NCI-H748 (cell line): Measurements from ENCODE around the gene SPECC1.
"Not testable (repeated sequence)": the region's sequence is repeated elsewhere in the genome, so short reads cannot be mapped to it uniquely, and the experiment has no call there.

ENCODE experiments used
- DNase-seq: peaks from one replicate; lab custom pipeline; 2025; ENCODE audit not compliant: unreplicated experiment; lab: John Stamatoyannopoulos, UW

Gene SPECC1

DNA sequence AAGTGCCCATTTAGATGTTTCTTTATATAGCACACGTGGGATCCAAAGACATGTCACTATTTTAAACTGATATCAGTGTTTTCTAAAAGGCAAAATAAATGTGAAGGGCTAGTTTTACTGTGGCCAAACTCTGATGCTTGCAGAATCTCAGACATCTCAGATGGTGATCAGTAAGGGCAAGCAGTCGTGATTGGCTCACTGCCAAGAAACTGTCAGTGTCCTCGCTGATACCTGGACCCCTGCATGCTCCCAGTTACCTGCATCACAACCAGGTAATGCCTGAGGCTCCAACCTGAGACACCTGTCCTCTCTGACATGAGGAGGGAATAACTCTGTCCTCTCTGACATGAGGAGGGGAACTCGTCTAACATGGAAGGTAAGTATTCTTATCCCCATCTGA, 114.0 kb downstream of the SPECC1 start:
- DNase-seq = peak; percentile 26

- DNase-seq = no peak
These were observed 116.6 kb downstream of the SPECC1 start for GRCh38 chr17:20125724-20126123.

DNA sequence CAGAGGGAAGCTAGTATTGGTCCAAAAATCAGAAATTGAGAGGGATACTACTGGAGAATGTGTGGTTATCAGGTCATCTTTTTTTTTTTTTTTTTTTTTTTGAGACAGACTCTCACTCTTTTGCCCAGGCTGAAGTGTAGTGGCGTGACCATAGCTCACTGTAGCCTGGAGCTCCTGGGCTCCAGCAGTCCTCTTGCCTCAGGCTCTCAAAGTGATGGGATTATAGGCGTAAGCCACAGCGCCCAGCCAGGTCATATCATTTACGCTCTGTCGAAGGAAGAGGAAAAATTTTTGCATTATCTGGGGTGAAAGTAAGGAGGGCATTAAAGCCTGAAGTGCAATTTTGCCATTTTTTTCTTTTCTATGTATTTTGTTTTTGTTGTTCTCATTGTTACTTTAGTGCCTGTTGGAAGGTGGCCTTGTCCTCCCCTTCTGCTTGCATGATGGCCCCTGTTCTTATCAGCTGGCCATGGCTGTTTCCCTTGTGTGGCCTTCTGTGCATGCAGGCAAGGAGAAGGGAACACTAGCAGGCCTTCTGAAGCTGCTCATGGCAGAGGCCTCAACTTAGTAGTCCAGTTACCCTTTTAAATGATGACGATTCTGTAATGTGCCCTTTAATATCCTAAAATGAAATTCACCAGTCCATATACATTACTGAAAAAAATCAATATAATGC, 118.3 kb downstream of the SPECC1 start:
- DNase-seq = no peak

DNA sequence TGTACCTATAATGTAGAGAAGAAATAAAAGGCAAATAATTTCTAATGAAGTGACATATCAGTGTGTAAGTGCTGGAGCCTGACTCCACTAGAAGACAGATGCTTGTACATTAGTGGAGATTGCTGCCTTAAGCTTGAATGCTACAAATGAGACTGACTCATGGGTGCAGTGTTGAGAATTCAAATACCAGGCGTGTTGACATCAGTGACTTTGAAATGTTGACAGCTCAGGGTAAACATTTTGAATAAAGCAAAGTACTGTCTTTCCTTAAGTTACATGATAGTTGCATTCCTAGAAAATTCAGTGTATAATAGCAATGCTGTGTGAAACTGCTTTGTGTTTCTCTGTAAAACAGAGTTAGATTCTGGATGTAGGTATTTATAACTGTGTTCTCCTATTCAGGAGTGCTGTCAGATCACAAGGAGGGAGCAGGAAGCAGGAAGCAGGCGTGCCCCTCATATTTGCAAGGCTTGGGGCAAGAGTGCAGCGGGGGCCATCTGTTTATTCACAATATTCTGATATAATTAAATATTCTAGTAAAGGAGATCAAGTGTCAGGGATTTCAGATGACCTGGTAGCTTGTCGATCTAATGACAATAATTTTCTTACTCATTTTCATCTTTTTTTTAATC, 119.0 kb downstream of the SPECC1 start:
- no peak for DNase-seq

DNA sequence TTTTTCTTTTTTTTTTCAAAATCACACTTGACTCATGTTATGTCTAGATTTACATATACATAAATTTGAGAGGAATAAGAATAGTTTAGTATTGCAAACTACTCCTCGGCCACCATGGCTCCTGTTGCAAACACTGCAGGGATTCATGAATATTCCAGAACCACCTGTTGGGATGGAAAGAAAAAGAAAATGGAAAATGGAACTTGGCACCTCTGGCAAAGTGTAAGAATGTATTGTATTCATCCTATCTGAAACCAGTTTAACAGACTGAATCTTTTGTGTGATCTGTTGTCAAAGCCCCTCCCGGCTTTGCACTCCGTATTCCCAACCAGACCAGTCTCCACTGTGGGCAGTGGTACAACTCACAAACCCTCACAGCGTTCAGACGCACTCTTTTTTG, 124.4 kb downstream of the SPECC1 start:
- no peak for DNase-seq

DNA sequence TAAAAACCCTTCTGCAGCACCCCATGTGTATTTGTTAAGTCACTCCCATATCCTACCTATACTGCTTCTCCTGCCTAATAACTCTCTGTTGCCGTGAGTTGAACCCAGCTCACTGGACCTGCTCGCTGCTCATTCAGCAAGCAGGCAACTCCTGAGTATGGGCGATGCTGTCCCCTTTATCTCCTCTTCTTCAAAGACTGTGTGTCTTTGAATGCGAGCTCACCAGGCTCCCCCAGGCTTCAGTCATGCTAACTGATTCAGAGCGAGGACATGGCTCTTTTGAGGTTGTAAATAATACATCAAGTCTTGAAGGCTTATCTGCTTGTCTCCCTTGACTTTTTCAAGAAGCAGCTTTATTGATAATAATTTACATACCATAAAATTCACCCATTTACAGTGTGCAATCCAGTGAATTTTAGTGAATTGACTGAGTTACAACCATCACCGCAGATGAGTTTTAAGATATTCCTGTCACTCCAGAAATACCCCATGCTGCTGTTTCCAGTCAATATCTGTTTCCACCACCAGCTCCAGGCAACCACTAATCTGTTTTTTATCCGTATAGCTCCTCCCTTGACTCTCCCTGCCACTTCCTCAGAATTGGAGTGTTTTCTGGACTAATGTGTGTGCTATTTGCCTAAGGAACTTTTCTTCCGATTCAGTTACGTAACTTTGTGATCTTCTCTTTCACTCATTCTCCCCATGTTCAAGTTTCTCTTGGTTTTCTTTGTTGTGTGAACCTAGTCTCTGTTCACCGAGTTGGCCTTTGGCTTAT, 132.2 kb downstream of the SPECC1 start:
- no peak for DNase-seq

GRCh38 chr17:20142268-20142667, 133.1 kb downstream of the SPECC1 start:
- no peak for DNase-seq

GRCh38 chr17:20143740-20144139, 134.6 kb downstream of the SPECC1 start:
- DNase-seq = no peak

DNA sequence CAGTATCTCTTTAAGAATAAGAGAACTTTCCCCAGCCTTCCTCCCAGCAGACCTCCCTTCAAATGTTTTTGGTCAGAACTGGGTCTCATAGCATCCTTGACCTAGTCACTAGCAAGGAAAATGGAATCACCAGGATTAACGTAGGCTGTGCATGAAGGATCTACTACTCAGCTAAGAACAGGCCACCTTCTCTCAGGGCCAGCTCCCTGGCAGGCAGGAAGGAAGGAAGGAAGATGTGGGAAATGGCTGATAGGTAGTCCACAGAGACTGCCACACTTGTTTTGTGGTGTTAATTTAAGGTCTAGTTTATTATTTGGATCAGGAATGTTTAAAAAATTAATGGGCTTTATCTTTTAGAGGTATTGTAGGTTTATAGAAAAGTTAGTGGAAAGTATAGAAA, 136.4 kb downstream of the SPECC1 start:
- DNase-seq = no peak

GRCh38 chr17:20149251-20149650, 140.1 kb downstream of the SPECC1 start:
- no peak for DNase-seq

DNA sequence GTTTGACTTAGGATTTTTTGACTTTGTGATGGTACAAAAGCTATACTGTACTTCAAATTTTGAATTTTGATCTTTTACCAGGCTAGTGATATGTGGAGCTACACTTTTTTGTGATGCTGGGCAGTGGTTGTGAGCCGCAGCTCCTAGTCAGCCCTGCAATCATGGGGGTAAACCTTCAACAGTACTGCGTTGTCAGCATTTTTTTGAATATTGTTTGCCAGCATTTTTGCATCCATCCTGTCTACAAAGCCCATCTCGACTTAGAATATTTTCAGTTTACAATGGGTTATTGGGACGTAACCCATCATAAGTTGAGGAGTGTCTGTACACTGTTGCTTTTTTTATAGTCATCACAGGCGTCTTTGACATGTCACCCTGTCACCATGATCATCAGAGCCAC, 142.0 kb downstream of the SPECC1 start:
- no peak for DNase-seq

DNA sequence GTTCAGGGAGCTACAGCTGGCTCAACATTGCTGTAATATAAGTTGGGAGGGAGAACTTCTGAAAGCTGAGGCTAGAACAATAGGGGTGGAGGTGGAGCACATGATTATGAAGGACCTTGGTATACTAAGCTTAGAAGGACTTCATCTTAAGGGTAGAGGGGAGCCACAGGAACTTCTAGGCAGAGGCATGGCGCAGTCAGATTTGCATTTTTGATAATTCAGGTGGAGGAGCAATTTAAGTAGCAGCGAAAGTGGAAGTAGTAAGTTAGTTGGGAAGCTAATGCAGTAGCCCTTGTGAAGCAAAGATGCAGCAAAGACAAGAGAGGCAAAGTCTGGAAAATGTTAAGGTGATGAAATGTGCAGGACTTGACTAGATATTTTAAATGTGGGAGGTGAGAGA, 144.1 kb downstream of the SPECC1 start:
- DNase-seq = no peak

DNA sequence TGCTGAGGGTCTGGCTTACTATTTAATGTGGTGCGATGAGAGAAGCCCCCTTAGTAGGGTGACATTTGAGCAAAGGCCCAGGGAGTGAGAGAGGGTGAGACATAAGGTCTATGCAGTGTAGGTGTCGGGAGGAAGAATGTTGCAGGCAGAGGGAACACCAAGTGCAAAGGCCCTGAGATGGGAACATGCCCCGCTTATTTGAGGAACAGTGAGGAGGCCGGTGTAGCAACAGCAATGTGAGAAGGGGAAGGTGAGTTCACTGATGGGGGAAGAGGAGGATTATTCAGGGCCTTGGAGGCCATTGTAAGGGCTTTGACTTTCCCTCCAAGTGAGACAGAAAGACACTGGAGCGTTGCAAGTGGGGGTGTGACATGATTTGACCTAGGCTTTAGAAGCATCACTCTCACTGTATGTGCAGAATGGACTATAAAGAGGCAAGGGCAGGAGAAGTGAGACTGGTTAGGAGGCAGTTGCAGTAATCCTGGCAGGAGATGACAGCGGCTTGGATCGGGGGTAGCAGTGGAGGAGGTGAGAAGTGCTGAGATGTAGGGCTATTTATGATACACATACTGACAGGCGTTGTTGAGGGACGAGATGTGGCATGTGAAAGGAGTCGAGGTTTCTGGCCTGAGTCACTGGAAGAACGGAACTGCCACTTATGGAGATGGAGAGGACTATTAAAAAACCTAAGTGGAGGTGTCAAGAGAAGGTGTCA, 145.3 kb downstream of the SPECC1 start:
- no peak for DNase-seq

GRCh38 chr17:20155258-20156195, 146.4 kb downstream of the SPECC1 start:
- peak; percentile 99 for DNase-seq

GRCh38 chr17:20156196-20157000, 147.2 kb downstream of the SPECC1 start:
- peak; percentile 76 for DNase-seq

- peak; percentile 34 for DNase-seq
These were observed 147.8 kb downstream of the SPECC1 start for GRCh38 chr17:20157001-20157310.

DNA sequence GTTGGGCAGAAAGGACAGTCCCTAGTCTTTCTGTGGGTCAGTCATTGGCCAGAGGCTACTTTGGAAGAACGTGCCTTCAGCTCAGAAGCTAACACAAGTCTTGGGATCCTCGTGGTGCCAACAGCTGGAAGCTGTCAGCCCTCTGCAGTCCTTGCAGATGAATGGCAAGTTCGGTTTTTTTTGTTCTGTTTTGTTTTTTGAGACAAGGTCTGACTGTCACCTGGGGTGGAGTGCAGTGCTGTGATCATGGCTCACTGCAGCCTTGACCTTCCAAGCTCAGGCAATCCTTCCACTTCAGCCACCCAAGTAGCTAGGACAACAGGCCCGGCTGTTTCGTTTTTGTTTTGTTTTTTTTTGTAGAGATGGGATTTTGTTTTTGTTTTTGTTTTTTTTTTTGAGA, 149.4 kb downstream of the SPECC1 start:
- DNase-seq = no peak

DNA sequence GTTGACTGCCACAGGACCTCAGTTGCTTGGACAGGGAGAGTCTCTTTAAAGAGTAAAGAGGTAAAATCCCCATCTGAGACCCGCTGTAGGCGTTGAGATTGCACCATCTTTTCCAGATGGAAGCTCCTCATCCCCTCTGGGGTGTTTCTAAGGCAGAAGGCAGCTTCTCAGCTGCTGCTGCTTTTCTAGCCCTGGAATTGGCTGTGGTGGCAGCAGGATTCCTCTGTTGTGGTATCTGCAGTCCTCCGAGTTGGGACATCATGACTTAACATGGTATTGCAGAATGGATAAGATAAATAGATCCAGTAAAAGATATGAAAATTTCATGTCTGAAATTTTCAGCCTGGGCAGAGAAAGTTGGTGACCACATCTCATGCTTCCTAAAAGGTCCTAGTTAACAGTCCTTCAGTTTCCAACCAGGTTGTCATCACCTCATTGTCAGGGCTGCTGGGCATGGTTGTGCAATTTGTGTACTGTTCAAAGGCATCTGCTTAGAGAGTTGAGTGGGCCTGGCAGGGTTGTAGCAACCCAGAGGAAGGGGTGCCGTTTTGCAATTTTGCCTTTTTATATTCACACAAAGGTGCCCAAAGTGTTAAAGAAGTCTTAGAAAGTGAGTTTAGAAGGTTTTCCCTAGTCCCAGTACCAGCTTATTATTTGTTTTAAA, 150.4 kb downstream of the SPECC1 start:
- DNase-seq = no peak

DNA sequence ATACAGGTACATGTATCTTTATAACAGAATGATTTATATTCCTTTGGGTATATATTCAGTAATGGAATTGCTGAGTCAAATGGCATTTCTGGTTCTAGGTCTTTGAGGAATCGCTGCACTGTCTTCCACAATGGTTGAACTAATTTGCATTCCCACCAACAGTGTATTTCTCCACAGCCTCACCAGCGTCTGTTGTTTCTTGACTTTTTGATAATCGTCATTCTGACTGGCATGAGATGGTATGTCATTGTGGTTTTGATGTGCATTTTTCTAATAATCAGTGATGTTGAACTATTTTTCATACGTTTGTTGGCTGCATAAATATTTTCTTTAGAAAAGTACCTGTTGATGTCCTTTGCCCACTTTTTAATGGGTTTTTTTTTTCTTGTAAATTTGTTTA, 156.4 kb downstream of the SPECC1 start:
- not testable (repeated sequence) for DNase-seq
